PC-3 (cell line): ENCODE measurements around the gene ZNF710. TPM values are rescaled to one million over a fixed set of nuclear protein-coding genes. Genes with fewer than 3 reads are reported as not detected.

Experiments used
- ATAC-seq: fragments of 200-7000 bp; cut with Tn5 transposase; 2 replicates; pipeline ENCODE4 v1.9.1; 2020; ENCODE audit warnings: mild to moderate bottlenecking, moderate library complexity
- BruUV-seq: library from RNA; stranded (reverse); fragments of 400-500 nt; replicated peaks from 2 replicates; lab custom pipeline; 2021; lab: Mats Ljungman, UMichigan
- CTCF ChIA-PET: fragments of 300-600 bp; sonication (Branson Sonifier 250); formaldehyde crosslinking; loops from one replicate; lab custom pipeline; 2022; ENCODE audit warnings: antibody characterized with exemption; lab: Charles Lee
- POLR2A ChIA-PET: fragments of 300-600 bp; sonication (Branson Sonifier 250); formaldehyde crosslinking; loops from one replicate; lab custom pipeline; 2022; ENCODE audit warnings: antibody characterized with exemption; ENCODE audit not compliant: unreplicated experiment; lab: Charles Lee
- DNase-seq: peaks from one replicate; pipeline ENCODE4 v3.0.0-alpha.2; 2015
- H2AFZ ChIP-seq: fragments of 300-600 bp; sonication (generic); 2 replicates; pipeline ENCODE4 v1.6.0; 2016; ENCODE audit warnings: antibody characterized with exemption, low read length
- H3F3A ChIP-seq: fragments of 300-600 bp; sonication (generic); one replicate; pipeline ENCODE4 v1.6.0; 2017; ENCODE audit warnings: antibody characterized with exemption, low read length, control low read depth, mild to moderate bottlenecking; ENCODE audit not compliant: unreplicated experiment
- H3K27ac ChIP-seq: fragments of 300-600 bp; sonication (generic); 2 replicates; pipeline ENCODE4 v1.5.1; 2016; ENCODE audit warnings: mild to moderate bottlenecking, low read length
- H3K27me3 ChIP-seq: fragments of 300-600 bp; sonication (generic); 2 replicates; pipeline ENCODE4 v1.6.1; 2016; ENCODE audit warnings: low read length, mixed read lengths
- H3K36me3 ChIP-seq: fragments of 300-600 bp; sonication (generic); 2 replicates; pipeline ENCODE4 v1.6.1; 2016; ENCODE audit warnings: low read depth, mixed run types, low read length, mixed read lengths
- H3K4me1 ChIP-seq: fragments of 300-600 bp; sonication (generic); 2 replicates; pipeline ENCODE4 v1.5.1; 2016; ENCODE audit warnings: low read length; ENCODE audit not compliant: insufficient read depth
- H3K4me2 ChIP-seq: fragments of 300-600 bp; sonication (generic); 2 replicates; pipeline ENCODE4 v1.6.0; 2016; ENCODE audit warnings: low read length
- H3K4me3 ChIP-seq: fragments of 300-600 bp; sonication (generic); 2 replicates; pipeline ENCODE4 v1.5.1; 2016; ENCODE audit warnings: mild to moderate bottlenecking, low read length, mixed read lengths
- H3K79me2 ChIP-seq: fragments of 300-600 bp; sonication (generic); 2 replicates; pipeline ENCODE4 v1.6.1; 2017; ENCODE audit warnings: low read length, mixed read lengths
- H3K9ac ChIP-seq: fragments of 300-600 bp; sonication (generic); 2 replicates; pipeline ENCODE4 v1.6.0; 2016; ENCODE audit warnings: mild to moderate bottlenecking, low read length
- H3K9me2 ChIP-seq: fragments of 300-600 bp; sonication (generic); replicated peaks from 2 replicates; pipeline ENCODE4 v1.6.1; 2016; ENCODE audit warnings: mixed run types, low read length, mixed read lengths
- H3K9me3 ChIP-seq: fragments of 300-600 bp; sonication (generic); 2 replicates; pipeline ENCODE4 v1.6.1; 2016; ENCODE audit warnings: low read length, mixed read lengths
- H4K20me1 ChIP-seq: fragments of 300-600 bp; sonication (generic); 2 replicates; pipeline ENCODE4 v1.6.1; 2016; ENCODE audit warnings: low read length, mixed read lengths
- CTCF ChIP-seq: fragments of 300-600 bp; sonication (generic); conservative IDR thresholded peaks from 2 replicates; pipeline ENCODE4 v1.5.1; 2017; ENCODE audit warnings: antibody characterized with exemption, low read depth, mild to moderate bottlenecking, low read length
- EZH2 ChIP-seq: fragments of 300-600 bp; sonication (generic); IDR thresholded peaks from one replicate; pipeline ENCODE4 v1.6.1; 2017; ENCODE audit warnings: antibody characterized with exemption, mild to moderate bottlenecking, low read length; ENCODE audit not compliant: unreplicated experiment
- EZH2phosphoT487 ChIP-seq: fragments of 300-600 bp; sonication (generic); IDR thresholded peaks from 2 replicates; pipeline ENCODE4 v1.6.1; 2018; ENCODE audit warnings: mild to moderate bottlenecking, antibody characterized with exemption, low read length, borderline replicate concordance
- intact Hi-C: fragments of 100-400 bp; cut with micrococcal nuclease; formaldehyde crosslinking; loops from 2 replicates; pipeline ENCODE4 v1.9.0; 2023
- total RNA-seq: library from RNA; depleted of rRNA; stranded (reverse); fragments of >200 nt; gene quantifications from 2 replicates; pipeline ENCODE4 v1.2.3, GENCODE V29; 2014

Gene ZNF710
- total RNA-seq, 1 experiment from 2014 or later = 12.9 TPM

- intact Hi-C loops = no loop called here
- Histone ChIP-seq H3K9ac (no peak overlapping the region), H3K4me2 (no peak overlapping the region), H3K4me1 (no peaks in the 10 kb centered on the region), H2AFZ (no peak overlapping the region), H3K9me2 (no peaks in the 10 kb centered on the region), H3K9me3 (no peaks in the 10 kb centered on the region), H3F3A (no peaks in the 10 kb centered on the region), H3K36me3 (no peaks in the 10 kb centered on the region), H3K27me3 (no peaks in the 10 kb centered on the region), H3K4me3 (no peak overlapping the region), H3K27ac (no peak overlapping the region), H4K20me1 (no peaks in the 10 kb centered on the region), H3K79me2 (no peaks in the 10 kb centered on the region)
- POLR2A ChIA-PET = no interaction called here
- no peak for DNase-seq
- TF ChIP-seq CTCF = no peak
- no peak for TF ChIP-seq EZH2phosphoT487
- no peak for TF ChIP-seq EZH2
- BruUV-seq = no TSS peak
- no peak for ATAC-seq
- CTCF ChIA-PET = interaction anchor here (0.6 to 0.9 kb wide), 2 partner anchors 81 to 1703 kb away, joined by 8 to 10 read pairs; no protein-coding TSS in a partner anchor
Observed at GRCh38 chr15:89978914-89979313, 22.2 kb upstream of the ZNF710 start.

GRCh38 chr15:89980896-89981295 lies 20.2 kb upstream of the ZNF710 start:
- Histone ChIP-seq H3K9me2 (no peaks in the 10 kb centered on the region), H4K20me1 (no peaks in the 10 kb centered on the region), H3K4me1 (no peaks in the 10 kb centered on the region), H2AFZ (no peak overlapping the region), H3K27me3 (no peaks in the 10 kb centered on the region), H3K9me3 (no peaks in the 10 kb centered on the region), H3K36me3 (no peaks in the 10 kb centered on the region), H3K4me3 (no peak overlapping the region), H3F3A (no peaks in the 10 kb centered on the region), H3K27ac (no peak overlapping the region), H3K79me2 (no peaks in the 10 kb centered on the region), H3K4me2 (no peak overlapping the region), H3K9ac (no peak overlapping the region)
- POLR2A ChIA-PET = no interaction called here
- BruUV-seq = no TSS peak
- DNase-seq (no peak), ATAC-seq (no peak)
- intact Hi-C loops = no loop called here
- TF ChIP-seq EZH2phosphoT487 = no peak
- TF ChIP-seq EZH2 = no peak
- no peak for TF ChIP-seq CTCF
- CTCF ChIA-PET = no interaction called here

GRCh38 chr15:89982315-89983055 lies 18.6 kb upstream of the ZNF710 start:
- Histone ChIP-seq H3K36me3 (no peaks in the 10 kb centered on the region), H3K9me3 (no peaks in the 10 kb centered on the region), H3K4me1 (no peaks in the 10 kb centered on the region), H3K79me2 (no peaks in the 10 kb centered on the region), H3K4me3 (no peak overlapping the region), H3K27ac (no peak overlapping the region), H3K9ac (no peak overlapping the region), H3F3A (no peaks in the 10 kb centered on the region), H2AFZ (no peak overlapping the region), H3K27me3 (no peaks in the 10 kb centered on the region), H4K20me1 (no peaks in the 10 kb centered on the region), H3K9me2 (no peaks in the 10 kb centered on the region), H3K4me2 (no peak overlapping the region)
- DNase-seq (no peak), ATAC-seq (no peak)
- CTCF ChIA-PET = no interaction called here
- BruUV-seq = no TSS peak
- intact Hi-C loops = no loop called here
- POLR2A ChIA-PET = no interaction called here
- TF ChIP-seq EZH2 (no peak), CTCF (no peak), EZH2phosphoT487 (no peak)
